GM12878 (cell line): ENCODE measurements around the gene PGA4.
"Not testable (repeated sequence)": the region's sequence is repeated elsewhere in the genome, so short reads cannot be mapped to it uniquely, and the experiment has no call there.

Experiments used
- ASH2L ChIP-seq: fragments of 300-600, 200-600 bp; sonication (generic); IDR thresholded peaks from 2 replicates; pipeline ENCODE4 v1.6.1; 2017; ENCODE audit warnings: low read depth, mild to moderate bottlenecking, borderline replicate concordance
- CTCF ChIP-seq, 3 experiments: IDR thresholded peaks in 2 of 3; conservative IDR thresholded peaks in 1 of 3; 2 replicates each; pipeline ENCODE4 v1.5.1; 2011; ENCODE audit warnings: low read depth in 3 of 3, low read length in 3 of 3, mild to moderate bottlenecking in 3 of 3, control low read depth in 2 of 3, moderate library complexity in 2 of 3, inconsistent platforms in 1 of 3, mixed read lengths in 1 of 3; ENCODE audit not compliant: control insufficient read depth in 2 of 3, insufficient read depth in 1 of 3; ENCODE audit errors: extremely low read depth in 1 of 3
- DPF2 ChIP-seq: fragments of 450-650 bp; IDR thresholded peaks from 2 replicates; pipeline ENCODE4 v1.6.1; 2017; ENCODE audit warnings: mild to moderate bottlenecking
- GATAD2B ChIP-seq: fragments of 450-650 bp; conservative IDR thresholded peaks from 2 replicates; pipeline ENCODE4 v1.6.1; 2017; ENCODE audit warnings: low read depth, mild to moderate bottlenecking, moderate library complexity
- HDGF ChIP-seq: fragments of 450-650 bp; IDR thresholded peaks from 2 replicates; pipeline ENCODE4 v1.6.1; 2016; ENCODE audit warnings: antibody characterized with exemption
- JUNB ChIP-seq: IDR thresholded peaks from 2 replicates; pipeline ENCODE4 v1.6.1; 2016; ENCODE audit warnings: antibody characterized with exemption, mild to moderate bottlenecking
- NR2C2 ChIP-seq: IDR thresholded peaks from 2 replicates; pipeline ENCODE4 v1.6.1; 2011; ENCODE audit warnings: borderline replicate concordance, low read depth; ENCODE audit not compliant: control insufficient read depth, insufficient read length
- POLR2A ChIP-seq: IDR thresholded peaks from 2 replicates; pipeline ENCODE4 v1.6.1; 2011; ENCODE audit warnings: low read depth, mild to moderate bottlenecking, low read length
- POLR2AphosphoS2 ChIP-seq: IDR thresholded peaks from 2 replicates; pipeline ENCODE4 v1.6.1; 2011; ENCODE audit warnings: low read depth, mild to moderate bottlenecking, low read length, improper control_type of control experiment, moderate library complexity
- POLR2AphosphoS5 ChIP-seq: IDR thresholded peaks from 2 replicates; pipeline ENCODE4 v1.6.1; 2011; ENCODE audit warnings: mild to moderate bottlenecking, low read length, inconsistent platforms
- RCOR1 ChIP-seq: conservative IDR thresholded peaks from 2 replicates; pipeline ENCODE4 v1.6.1; 2012; ENCODE audit warnings: low read depth, low read length, improper control_type of control experiment
- TAF1 ChIP-seq: IDR thresholded peaks from 2 replicates; pipeline ENCODE4 v1.6.1; 2011; ENCODE audit warnings: mild to moderate bottlenecking, low read depth, low read length, borderline replicate concordance
- TF ChIP-seq, protein P1 (sequence below): fragments of 450-650 bp; IDR thresholded peaks from 2 replicates; pipeline ENCODE4 v1.6.1; 2016; ENCODE audit warnings: mild to moderate bottlenecking

DNA sequence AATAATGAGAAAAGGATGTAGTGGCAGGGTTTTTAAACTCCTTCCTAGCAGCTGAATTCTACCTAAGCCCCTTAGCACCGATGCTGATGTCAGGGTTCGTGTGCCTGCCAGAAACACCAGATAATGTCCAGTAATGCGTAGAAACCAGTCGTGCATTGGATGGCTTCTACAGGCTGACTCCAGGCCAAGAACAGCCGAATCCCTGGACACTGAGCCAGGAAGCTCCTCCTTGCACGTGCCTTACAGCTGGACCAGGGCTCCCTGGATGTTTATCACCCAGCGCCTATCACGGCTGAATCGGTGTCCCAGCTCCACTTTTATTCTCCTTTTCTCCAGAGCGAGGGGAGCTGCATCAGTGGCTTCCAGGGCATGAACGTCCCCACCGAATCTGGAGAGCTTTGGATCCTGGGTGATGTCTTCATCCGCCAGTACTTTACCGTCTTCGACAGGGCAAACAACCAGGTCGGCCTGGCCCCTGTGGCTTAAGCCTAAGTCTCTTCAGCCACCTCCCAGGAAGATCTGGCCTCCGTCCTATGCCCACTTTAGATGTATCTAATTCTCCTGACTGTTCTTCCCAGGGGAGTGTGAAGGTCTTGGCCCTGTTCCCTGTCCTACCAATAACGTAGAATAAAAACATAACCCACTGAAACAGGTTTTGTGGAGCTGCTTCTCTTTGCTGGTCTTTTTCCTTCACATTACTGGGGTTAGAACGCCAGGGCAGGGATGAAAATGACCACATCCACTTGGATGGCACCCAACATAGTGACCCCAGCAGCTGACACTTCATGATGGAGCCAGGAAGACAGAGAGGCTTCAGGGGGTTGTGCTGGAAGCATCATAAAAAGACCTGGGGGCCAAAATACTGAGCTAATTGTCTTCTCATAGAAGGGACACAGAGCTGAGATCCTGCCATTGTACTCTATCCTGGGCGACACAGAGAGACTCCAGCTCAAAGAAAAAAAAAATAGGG, 28.9 kb downstream of the PGA4 start:
- TF ChIP-seq, protein P1, sequence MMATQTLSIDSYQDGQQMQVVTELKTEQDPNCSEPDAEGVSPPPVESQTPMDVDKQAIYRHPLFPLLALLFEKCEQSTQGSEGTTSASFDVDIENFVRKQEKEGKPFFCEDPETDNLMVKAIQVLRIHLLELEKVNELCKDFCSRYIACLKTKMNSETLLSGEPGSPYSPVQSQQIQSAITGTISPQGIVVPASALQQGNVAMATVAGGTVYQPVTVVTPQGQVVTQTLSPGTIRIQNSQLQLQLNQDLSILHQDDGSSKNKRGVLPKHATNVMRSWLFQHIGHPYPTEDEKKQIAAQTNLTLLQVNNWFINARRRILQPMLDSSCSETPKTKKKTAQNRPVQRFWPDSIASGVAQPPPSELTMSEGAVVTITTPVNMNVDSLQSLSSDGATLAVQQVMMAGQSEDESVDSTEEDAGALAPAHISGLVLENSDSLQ, result not testable (repeated sequence)
- not testable (repeated sequence) for TF ChIP-seq POLR2AphosphoS2; POLR2AphosphoS5; DPF2; POLR2A; TAF1; JUNB; GATAD2B; HDGF; ASH2L; CTCF (IDR thresholded peaks at IDR 0.05 in 2 of 3, conservative IDR thresholded peaks at IDR 0.05 in 1 of 3; ENCODE audit: control insufficient read depth in 2 of 3, extremely low read depth in 1 of 3, insufficient read depth in 1 of 3, low read depth in 3 of 3, low read length in 3 of 3); NR2C2; RCOR1
